Activated CD4-positive, alpha-beta T cell treated with anti-CD3 and anti-CD28 coated beads, Interleukin-2, amount 10 ng/mL, durations not matched to agents 7 days and 5 days (primary cell): Measurements from ENCODE around the gene TEX29. TPM values are rescaled to one million over a fixed set of nuclear protein-coding genes. Genes with fewer than 3 reads are reported as not detected.

Experiments used
- CTCF ChIA-PET: fragments of 350-600 bp; sonication (Branson Sonifier 250); formaldehyde crosslinking; loops from one replicate; lab custom pipeline; 2021; ENCODE audit warnings: antibody characterized with exemption; lab: Charles Lee
- POLR2A ChIA-PET: fragments of 350-600 bp; sonication (Branson Sonifier 250); formaldehyde crosslinking; loops from one replicate; lab custom pipeline; 2021; ENCODE audit warnings: antibody characterized with exemption; lab: Charles Lee
- DNase-seq: peaks from one replicate; pipeline ENCODE4 v3.0.0-alpha.2; 2020
- H3K27ac Mint-ChIP-seq: one replicate; pipeline ENCODE4 v1.8.0; 2021; ENCODE audit warnings: mild to moderate bottlenecking, moderate library complexity, mixed read lengths
- H3K27me3 Mint-ChIP-seq: one replicate; pipeline ENCODE4 v1.8.0; 2021; ENCODE audit warnings: mixed read lengths
- H3K36me3 Mint-ChIP-seq: one replicate; pipeline ENCODE4 v1.8.0; 2021; ENCODE audit warnings: low read depth, mixed read lengths
- H3K4me1 Mint-ChIP-seq: one replicate; pipeline ENCODE4 v1.8.0; 2021; ENCODE audit warnings: mixed read lengths
- H3K4me3 Mint-ChIP-seq: one replicate; pipeline ENCODE4 v1.8.0; 2021; ENCODE audit warnings: mild to moderate bottlenecking, moderate library complexity, mixed read lengths
- H3K9me3 Mint-ChIP-seq: one replicate; pipeline ENCODE4 v1.8.0; 2021; ENCODE audit warnings: mixed read lengths
- total RNA-seq, 2 experiments: library from RNA; stranded (reverse); gene quantifications; one replicate each; pipeline ENCODE4 v1.2.3, GENCODE V29; 2021

TEX29 gene
- total RNA-seq, 2 experiments from 2014 or later: 0.52 to 0.83 TPM

DNA sequence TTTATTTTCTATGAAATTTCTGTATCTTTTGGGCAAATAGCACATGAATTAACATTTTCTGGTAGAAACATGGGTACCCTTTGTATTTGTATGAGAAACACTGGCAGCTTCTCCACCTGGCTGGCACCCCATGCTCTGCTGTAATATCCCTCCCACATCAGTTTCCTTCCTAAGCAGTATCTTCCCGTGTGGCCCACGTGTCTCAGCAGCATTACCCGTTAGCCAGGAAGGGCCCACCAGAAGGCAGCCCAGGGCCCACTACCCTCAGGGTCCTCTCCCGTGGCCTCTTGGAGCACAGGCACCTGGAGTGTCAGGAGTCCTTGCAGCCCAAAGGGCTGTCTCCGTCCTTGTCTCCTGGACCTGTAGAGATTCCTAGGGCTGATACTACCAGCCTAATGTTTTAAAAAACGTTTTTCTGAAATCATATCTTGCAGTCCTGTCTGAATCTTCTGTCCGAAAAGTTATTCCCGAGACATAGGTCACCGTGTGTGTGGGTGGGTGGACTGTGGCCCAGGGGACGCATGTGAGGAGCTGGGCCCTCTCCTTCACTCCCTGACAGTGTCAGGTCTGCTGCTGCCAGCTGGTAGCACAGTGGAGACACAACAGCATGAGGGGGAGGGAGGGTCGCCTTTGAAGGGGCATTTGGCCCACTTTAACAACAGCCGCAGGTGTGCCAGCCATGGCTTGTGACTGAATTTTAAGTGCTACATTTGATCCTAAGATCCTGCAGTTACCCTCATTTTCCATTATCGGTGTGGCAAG, 22.0 kb upstream of the TEX29 start:
- DNase-seq: no peak
- ChIA-PET POLR2A (no interaction called here), CTCF (interaction anchor here (1.3 kb wide), 1 partner anchor 13 kb away, joined by 4 read pairs; no protein-coding TSS in a partner anchor)
- Mint-ChIP-seq H3K9me3 (no peaks in the 10 kb centered on the region), H3K27me3 (no peaks in the 10 kb centered on the region), H3K36me3 (peaks cover 36% of the 10 kb centered on the region), H3K4me3 (no peak overlapping the region), H3K4me1 (peaks cover 15% of the 10 kb centered on the region), H3K27ac (no peak overlapping the region)

DNA sequence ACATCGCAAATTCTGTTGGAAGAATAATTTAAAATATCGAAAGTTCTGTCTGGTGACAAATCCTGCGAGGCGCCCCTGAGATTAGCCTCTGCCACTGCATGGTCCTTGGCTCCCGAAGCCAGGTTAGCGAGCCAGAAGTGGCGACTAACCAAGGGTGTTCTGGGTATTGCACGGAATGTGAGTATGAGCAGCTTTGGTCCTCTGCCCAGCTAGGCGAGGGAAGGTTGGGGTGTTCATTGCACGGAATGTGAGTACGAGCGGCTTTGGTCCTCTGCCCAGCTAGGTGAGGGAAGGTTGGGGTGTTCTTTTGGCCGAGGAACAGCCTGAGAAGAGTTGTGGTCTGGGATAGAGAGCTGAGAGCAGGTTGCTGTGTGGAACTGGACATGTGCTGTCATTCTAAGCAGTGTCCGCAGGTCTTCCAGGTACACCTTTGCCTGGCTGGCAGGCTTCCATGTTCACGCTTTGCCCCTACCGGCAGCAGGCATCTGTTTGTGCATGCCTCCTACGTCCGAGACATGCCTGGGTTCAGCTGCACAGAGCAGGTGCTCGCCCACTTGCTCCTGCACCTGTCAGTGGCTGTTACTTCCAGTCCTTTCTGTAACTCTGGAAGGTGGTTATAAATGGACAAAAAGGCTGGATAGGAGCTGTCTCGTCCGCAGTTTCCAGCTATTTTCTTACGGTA, 18.3 kb upstream of the TEX29 start:
- H3K4me3 Mint-ChIP-seq: no peak overlapping the region
- H3K27me3 Mint-ChIP-seq: no peaks in the 10 kb centered on the region
- DNase-seq: no peak
- CTCF ChIA-PET: no interaction called here
- POLR2A ChIA-PET: no interaction called here
- no peak overlapping the region for H3K27ac Mint-ChIP-seq
- no peaks in the 10 kb centered on the region for H3K9me3 Mint-ChIP-seq
- peaks cover 62% of the 10 kb centered on the region for H3K36me3 Mint-ChIP-seq
- H3K4me1 Mint-ChIP-seq: peaks cover 16% of the 10 kb centered on the region

GRCh38 chr13:111303559-111303958, 16.9 kb upstream of the TEX29 start:
- H3K27ac Mint-ChIP-seq: no peak overlapping the region
- CTCF ChIA-PET: interaction anchor here (0.6 kb wide), 1 partner anchor 22 kb away, joined by 3 read pairs; no protein-coding TSS in a partner anchor
- DNase-seq: no peak
- no peak overlapping the region for H3K4me3 Mint-ChIP-seq
- POLR2A ChIA-PET: no interaction called here
- peaks cover 66% of the 10 kb centered on the region for H3K36me3 Mint-ChIP-seq
- H3K9me3 Mint-ChIP-seq: peaks cover 5% of the 10 kb centered on the region
- peaks cover 16% of the 10 kb centered on the region for H3K4me1 Mint-ChIP-seq
- H3K27me3 Mint-ChIP-seq: no peaks in the 10 kb centered on the region

DNA sequence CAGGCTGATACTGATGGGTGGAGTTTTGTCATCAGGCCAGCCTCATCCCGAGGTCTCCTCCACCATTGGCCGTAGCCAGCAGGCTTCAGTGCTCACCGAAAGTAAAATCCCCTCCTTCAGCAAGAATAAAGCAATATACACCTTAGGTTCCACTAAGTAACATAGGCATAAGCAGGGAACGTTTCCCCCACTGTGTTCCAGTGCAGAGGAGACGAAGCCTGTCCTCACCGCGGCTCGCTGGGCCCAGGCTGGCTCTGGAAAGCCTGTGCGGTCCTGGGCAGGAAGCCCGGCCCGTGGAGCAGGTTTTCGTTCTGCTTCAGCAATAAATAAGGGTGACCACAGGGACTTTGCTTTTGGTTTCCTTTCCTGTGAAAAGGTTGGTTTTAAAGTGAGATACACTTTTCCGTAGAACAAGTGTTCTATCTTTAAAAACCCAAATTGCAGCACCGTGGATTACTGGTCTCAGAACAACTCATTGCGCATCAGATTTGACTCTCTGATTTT, 16.3 kb upstream of the TEX29 start:
- CTCF ChIA-PET: interaction anchor here (0.7 kb wide), 1 partner anchor 10 kb away, joined by 4 read pairs; no protein-coding TSS in a partner anchor
- Mint-ChIP-seq H3K36me3 (peaks cover 70% of the 10 kb centered on the region), H3K27ac (peak overlapping the region; percentile 85), H3K27me3 (no peaks in the 10 kb centered on the region), H3K9me3 (peaks cover 9% of the 10 kb centered on the region), H3K4me3 (no peak overlapping the region), H3K4me1 (peaks cover 16% of the 10 kb centered on the region)
- POLR2A ChIA-PET: no interaction called here
- DNase-seq: peak; percentile 22

DNA sequence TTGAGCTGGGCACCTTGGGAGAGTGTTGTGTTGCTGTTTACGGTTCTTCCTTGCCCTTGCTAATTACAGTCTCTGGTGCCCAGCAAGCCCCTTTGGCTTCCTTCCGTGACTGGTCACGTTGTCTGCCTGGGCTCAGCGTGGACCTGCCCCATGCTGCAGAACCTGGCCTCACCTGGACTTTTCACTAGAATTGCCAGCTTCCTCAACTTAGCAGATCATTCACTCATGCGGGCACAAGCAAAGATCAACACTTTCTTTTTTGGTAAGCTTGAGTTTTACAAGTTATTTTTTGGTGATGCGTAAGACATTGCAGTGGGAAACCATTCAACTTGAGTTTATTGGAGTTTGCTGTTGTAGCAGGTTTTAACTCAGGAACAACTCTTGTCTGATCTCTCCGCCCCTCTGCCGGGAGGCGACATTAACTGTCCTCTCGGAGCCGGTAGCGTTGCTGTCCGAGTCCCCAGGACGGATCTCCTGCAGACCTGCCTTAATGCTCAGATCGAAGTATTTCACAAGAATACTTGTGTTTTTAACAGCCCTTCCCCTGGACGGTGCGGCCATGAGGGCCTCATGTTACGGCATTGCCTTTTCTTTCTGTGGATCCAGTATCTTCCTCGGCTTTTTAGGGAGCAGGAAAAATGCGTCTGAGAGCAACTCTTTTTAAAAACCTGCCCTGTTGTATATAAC, 15.7 kb upstream of the TEX29 start:
- POLR2A ChIA-PET: no interaction called here

DNA sequence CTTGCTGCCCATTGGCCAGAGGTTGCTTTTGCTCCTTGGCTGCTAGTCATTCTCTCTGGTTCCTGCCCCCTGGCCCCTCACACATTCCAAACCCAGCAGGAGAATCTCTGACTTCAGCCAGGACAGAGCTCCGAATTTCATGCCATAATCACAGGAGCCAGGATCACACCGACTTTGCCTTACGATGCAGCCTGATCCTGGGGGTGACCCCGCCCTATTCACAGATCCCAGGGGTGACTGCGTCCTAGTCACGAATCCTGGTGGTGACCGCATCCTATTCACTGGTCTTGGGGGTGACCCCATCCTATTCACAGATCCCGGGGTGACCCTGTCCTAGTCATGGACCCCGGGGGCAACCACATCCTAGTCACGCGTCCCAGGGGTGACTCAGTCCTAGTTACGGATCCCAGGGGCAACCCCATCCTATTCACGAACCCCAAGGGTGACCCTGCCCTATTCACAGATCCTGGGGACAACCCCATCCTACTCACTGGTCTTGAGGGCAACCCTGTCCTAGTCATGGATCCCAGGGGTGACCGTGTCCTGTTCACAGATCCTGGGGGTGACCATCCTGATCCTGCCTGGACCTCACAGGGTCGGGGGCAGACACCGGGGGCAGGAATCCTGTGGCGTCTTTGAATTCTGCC, 7.4 kb upstream of the TEX29 start:
- Mint-ChIP-seq H3K27ac (no peak overlapping the region), H3K4me3 (no peak overlapping the region), H3K36me3 (peaks cover 40% of the 10 kb centered on the region), H3K4me1 (no peaks in the 10 kb centered on the region), H3K27me3 (no peaks in the 10 kb centered on the region), H3K9me3 (peaks cover 31% of the 10 kb centered on the region)
- POLR2A ChIA-PET: no interaction called here
- DNase-seq: no peak
- CTCF ChIA-PET: no interaction called here

More for the DNA sequence above, 15.7 kb upstream of the TEX29 start:
- H3K4me1 Mint-ChIP-seq: peaks cover 16% of the 10 kb centered on the region
- peaks cover 11% of the 10 kb centered on the region for H3K9me3 Mint-ChIP-seq
- peaks cover 72% of the 10 kb centered on the region for H3K36me3 Mint-ChIP-seq
- DNase-seq: no peak
- no peaks in the 10 kb centered on the region for H3K27me3 Mint-ChIP-seq
- CTCF ChIA-PET: interaction anchor here (0.7 kb wide), 1 partner anchor 11 kb away, joined by 4 read pairs; no protein-coding TSS in a partner anchor
- H3K27ac Mint-ChIP-seq: peak overlapping the region; percentile 85
- H3K4me3 Mint-ChIP-seq: no peak overlapping the region

GRCh38 chr13:111313911-111314425, 6.5 kb upstream of the TEX29 start:
- Mint-ChIP-seq H3K27me3 (no peaks in the 10 kb centered on the region), H3K36me3 (peaks cover 33% of the 10 kb centered on the region), H3K27ac (no peak overlapping the region), H3K4me1 (no peaks in the 10 kb centered on the region), H3K4me3 (no peak overlapping the region), H3K9me3 (peaks cover 26% of the 10 kb centered on the region)
- ChIA-PET POLR2A (no interaction called here), CTCF (no interaction called here)
- no peak for DNase-seq

- Mint-ChIP-seq H3K36me3 (peaks cover 28% of the 10 kb centered on the region), H3K4me3 (no peak overlapping the region), H3K9me3 (peaks cover 22% of the 10 kb centered on the region), H3K27ac (no peak overlapping the region), H3K4me1 (no peaks in the 10 kb centered on the region), H3K27me3 (no peaks in the 10 kb centered on the region)
- ChIA-PET CTCF (no interaction called here), POLR2A (no interaction called here)
- DNase-seq: no peak
Measured at GRCh38 chr13:111314852-111315251, 5.6 kb upstream of the TEX29 start.

DNA sequence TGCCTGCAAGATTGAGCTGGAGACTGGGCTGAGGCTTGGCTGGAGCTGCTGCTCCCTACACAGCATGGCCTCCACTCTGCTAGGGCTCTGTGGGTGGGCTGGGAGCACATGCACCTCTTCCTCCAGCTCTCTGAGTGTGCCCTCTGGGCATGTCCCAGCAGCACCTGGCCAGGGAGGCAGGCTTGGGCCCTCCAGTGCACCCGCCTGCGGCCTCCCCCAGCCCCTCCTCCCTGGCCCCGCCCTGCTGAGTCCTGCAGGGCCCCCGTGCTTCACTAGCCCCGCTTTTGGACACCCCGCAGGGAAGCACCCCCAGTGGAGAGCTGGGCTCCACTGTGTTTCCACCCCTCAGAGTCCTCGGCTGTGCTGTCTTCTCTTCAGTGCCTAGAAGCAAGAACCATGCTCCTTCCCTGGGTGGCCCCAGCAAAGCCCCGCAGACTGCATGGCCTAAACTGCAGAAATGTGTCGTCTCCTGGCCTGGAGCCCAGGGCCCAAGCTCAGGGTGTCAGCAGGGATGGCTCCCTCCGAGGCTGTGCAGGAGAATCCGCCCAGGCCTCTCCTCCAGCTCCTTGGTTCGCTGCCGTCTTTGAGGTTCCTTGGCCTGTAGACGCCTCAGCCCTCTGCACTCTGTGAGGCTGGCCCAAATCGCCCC, 5.0 kb upstream of the TEX29 start:
- no peak for DNase-seq
- ChIA-PET CTCF (no interaction called here), POLR2A (no interaction called here)
- H3K4me3 Mint-ChIP-seq: no peak overlapping the region
- no peak overlapping the region for H3K27ac Mint-ChIP-seq
- H3K36me3 Mint-ChIP-seq: peaks cover 22% of the 10 kb centered on the region
- H3K4me1 Mint-ChIP-seq: no peaks in the 10 kb centered on the region
- H3K9me3 Mint-ChIP-seq: peaks cover 17% of the 10 kb centered on the region
- H3K27me3 Mint-ChIP-seq: no peaks in the 10 kb centered on the region

- Mint-ChIP-seq H3K27me3 (no peaks in the 10 kb centered on the region), H3K4me3 (no peak overlapping the region), H3K4me1 (no peaks in the 10 kb centered on the region), H3K9me3 (peaks cover 11% of the 10 kb centered on the region), H3K36me3 (peaks cover 14% of the 10 kb centered on the region), H3K27ac (no peak overlapping the region)
- CTCF ChIA-PET: no interaction called here
- DNase-seq: no peak
- POLR2A ChIA-PET: no interaction called here
Measured at GRCh38 chr13:111316161-111316730, 4.2 kb upstream of the TEX29 start.

- Mint-ChIP-seq H3K36me3 (peaks cover 9% of the 10 kb centered on the region), H3K4me3 (no peak overlapping the region), H3K9me3 (peaks cover 6% of the 10 kb centered on the region), H3K27me3 (no peaks in the 10 kb centered on the region), H3K4me1 (no peaks in the 10 kb centered on the region), H3K27ac (no peak overlapping the region)
- ChIA-PET POLR2A (no interaction called here), CTCF (no interaction called here)
- DNase-seq: no peak
Measured at GRCh38 chr13:111317042-111317550, 3.3 kb upstream of the TEX29 start.
